Measurements from ENCODE around the gene LAMB1.
A peak's percentile ranks its signal among the peaks of the same experiment; 100 is the strongest.
"Not testable (repeated sequence)": the region's sequence is repeated elsewhere in the genome, so short reads cannot be mapped to it uniquely, and the experiment has no call there.

The LAMB1 gene

GRCh38 chr7:107967420-107967819 lies 35.5 kb downstream of the LAMB1 start:
- peak; percentile 7 to 44 for DNase-seq

GRCh38 chr7:107966711-107967110 lies 36.2 kb downstream of the LAMB1 start:
- DNase-seq = peak; percentile 73 to 77

- no peak for DNase-seq
Measured at GRCh38 chr7:107964510-107964909, 38.5 kb downstream of the LAMB1 start.

GRCh38 chr7:107962817-107963216 lies 40.1 kb downstream of the LAMB1 start:
- no peak for DNase-seq

GRCh38 chr7:107961405-107961804 lies 41.6 kb downstream of the LAMB1 start:
- peak; percentile 69 to 73 for DNase-seq

- DNase-seq = peak; percentile 57 to 61
Measured at GRCh38 chr7:107960272-107960671, 42.7 kb downstream of the LAMB1 start.

- DNase-seq = no peak
Measured at GRCh38 chr7:107959527-107959898, 43.4 kb downstream of the LAMB1 start.

- DNase-seq = no peak
Measured at GRCh38 chr7:107958764-107959526, 44.0 kb downstream of the LAMB1 start.

GRCh38 chr7:107957436-107957835 lies 45.5 kb downstream of the LAMB1 start:
- DNase-seq = no peak

- not testable (repeated sequence) for DNase-seq
Measured at GRCh38 chr7:107956950-107957349, 46.0 kb downstream of the LAMB1 start.

- no peak for DNase-seq
Measured at GRCh38 chr7:107955394-107955793, 47.6 kb downstream of the LAMB1 start.

GRCh38 chr7:107953924-107954303 lies 49.0 kb downstream of the LAMB1 start:
- DNase-seq = no peak

- DNase-seq = no peak
Measured at GRCh38 chr7:107953265-107953923, 49.6 kb downstream of the LAMB1 start.

- no peak for DNase-seq
Measured at GRCh38 chr7:107951896-107952295, 51.1 kb downstream of the LAMB1 start.

- no peak for DNase-seq
Measured at GRCh38 chr7:107951172-107951787, 51.7 kb downstream of the LAMB1 start.

GRCh38 chr7:107949443-107949935 lies 53.5 kb downstream of the LAMB1 start:
- no peak for DNase-seq

GRCh38 chr7:107948645-107949442 lies 54.1 kb downstream of the LAMB1 start:
- no peak for DNase-seq

- DNase-seq = no peak
Measured at GRCh38 chr7:107946881-107947280, 56.1 kb downstream of the LAMB1 start.

- no peak for DNase-seq
Measured at GRCh38 chr7:107946451-107946850, 56.5 kb downstream of the LAMB1 start.

- no peak for DNase-seq
Measured at GRCh38 chr7:107945332-107945731, 57.6 kb downstream of the LAMB1 start.

- no peak for DNase-seq
Measured at GRCh38 chr7:107944411-107945169, 58.4 kb downstream of the LAMB1 start.

- DNase-seq = no peak
Measured at GRCh38 chr7:107943018-107943417, 59.9 kb downstream of the LAMB1 start.
